Activated T-cell treated with anti-CD3 and anti-CD28 coated beads for 48 hours (primary cell): ENCODE results near the gene DLGAP3.
"Not testable (repeated sequence)": the region's sequence is repeated elsewhere in the genome, so short reads cannot be mapped to it uniquely, and the experiment has no call there.

Source experiments
- DNase-seq: peaks from one replicate; pipeline ENCODE4 v3.0.0-alpha.2; 2020; ENCODE audit warnings: low read depth

DLGAP3 gene

GRCh38 chr1:34833711-34834110 lies 95.7 kb downstream of the DLGAP3 start:
- no peak for DNase-seq

- DNase-seq = no peak
Observed at GRCh38 chr1:34831721-34832246, 97.7 kb downstream of the DLGAP3 start.

GRCh38 chr1:34829250-34829649 lies 100.2 kb downstream of the DLGAP3 start:
- DNase-seq = no peak

GRCh38 chr1:34828611-34829010 lies 100.8 kb downstream of the DLGAP3 start:
- no peak for DNase-seq

- DNase-seq = no peak
Observed at GRCh38 chr1:34827341-34827941, 102.0 kb downstream of the DLGAP3 start.

- no peak for DNase-seq
Observed at GRCh38 chr1:34825455-34826091, 103.9 kb downstream of the DLGAP3 start.

- DNase-seq = no peak
Observed at GRCh38 chr1:34824817-34825454, 104.5 kb downstream of the DLGAP3 start.

GRCh38 chr1:34822202-34822601 lies 107.2 kb downstream of the DLGAP3 start:
- DNase-seq = no peak

- not testable (repeated sequence) for DNase-seq
Observed at GRCh38 chr1:34818862-34819261, 110.6 kb downstream of the DLGAP3 start.

- DNase-seq = no peak
Observed at GRCh38 chr1:34816778-34817177, 112.7 kb downstream of the DLGAP3 start.

GRCh38 chr1:34816332-34816731 lies 113.1 kb downstream of the DLGAP3 start:
- DNase-seq = no peak
